ENCODE results near the gene WASF3.

DNA sequence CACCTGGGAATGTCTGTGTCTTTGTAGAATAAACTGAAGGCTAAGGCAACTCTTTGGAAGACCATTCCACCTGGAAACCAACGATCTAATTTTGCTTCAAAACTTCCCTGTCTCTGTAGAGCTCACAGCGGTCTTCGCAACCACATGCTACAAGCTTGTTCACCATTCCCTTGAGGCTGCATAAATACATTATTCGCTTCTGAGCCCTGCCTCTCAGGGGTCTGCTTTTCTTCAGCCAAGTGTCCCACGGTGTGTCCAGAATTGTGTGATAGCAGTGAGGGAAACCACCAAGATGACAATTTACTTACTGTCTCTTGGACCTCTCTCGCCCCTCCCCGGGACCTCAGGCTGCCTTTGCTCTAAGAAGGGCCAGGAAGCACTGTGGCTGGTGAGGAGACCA lies 152.0 kb downstream of the WASF3 start:
- no peak for TF ChIP-seq POLR2A (IDR thresholded peaks at IDR 0.05; ENCODE audit: low read depth, low read length)
- TF ChIP-seq POLR2AphosphoS5 (IDR thresholded peaks at IDR 0.05; ENCODE audit: low read depth, low read length) = no peak
- TF ChIP-seq PAX5 (IDR thresholded peaks at IDR 0.05; ENCODE audit: insufficient read depth, low read length, severe bottlenecking) = no peak
